C4-2B (cell line): ENCODE measurements around the gene SND1.

Experiments used
- ZFX ChIP-seq: fragments of 450-650 bp; IDR thresholded peaks from 2 replicates; pipeline ENCODE4 v1.6.1; 2017
- TF ChIP-seq, protein P1 (sequence below): fragments of 450-650 bp; conservative IDR thresholded peaks from 2 replicates; pipeline ENCODE4 v1.5.1; 2017; ENCODE audit warnings: mild to moderate bottlenecking

DNA sequence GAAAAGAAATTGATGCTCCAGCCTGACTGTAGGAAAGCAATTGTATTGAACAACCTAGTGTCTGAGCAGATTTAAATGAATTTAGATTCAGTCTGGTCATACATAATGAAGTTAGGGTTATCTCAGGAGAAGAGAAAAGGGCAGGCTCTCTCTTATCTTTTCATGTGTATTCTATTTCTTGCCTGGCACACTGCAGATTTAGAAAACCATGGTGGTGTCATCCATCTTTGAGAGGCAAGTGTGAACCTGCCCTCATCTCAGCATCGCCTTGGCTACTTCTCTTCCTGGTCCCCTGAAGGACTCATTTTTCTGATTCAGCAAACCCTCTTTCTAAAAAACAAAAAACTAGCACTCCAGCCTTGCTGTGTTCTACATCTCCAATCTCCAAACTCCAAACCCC, 241.6 kb downstream of the SND1 start:
- TF ChIP-seq, protein P1, sequence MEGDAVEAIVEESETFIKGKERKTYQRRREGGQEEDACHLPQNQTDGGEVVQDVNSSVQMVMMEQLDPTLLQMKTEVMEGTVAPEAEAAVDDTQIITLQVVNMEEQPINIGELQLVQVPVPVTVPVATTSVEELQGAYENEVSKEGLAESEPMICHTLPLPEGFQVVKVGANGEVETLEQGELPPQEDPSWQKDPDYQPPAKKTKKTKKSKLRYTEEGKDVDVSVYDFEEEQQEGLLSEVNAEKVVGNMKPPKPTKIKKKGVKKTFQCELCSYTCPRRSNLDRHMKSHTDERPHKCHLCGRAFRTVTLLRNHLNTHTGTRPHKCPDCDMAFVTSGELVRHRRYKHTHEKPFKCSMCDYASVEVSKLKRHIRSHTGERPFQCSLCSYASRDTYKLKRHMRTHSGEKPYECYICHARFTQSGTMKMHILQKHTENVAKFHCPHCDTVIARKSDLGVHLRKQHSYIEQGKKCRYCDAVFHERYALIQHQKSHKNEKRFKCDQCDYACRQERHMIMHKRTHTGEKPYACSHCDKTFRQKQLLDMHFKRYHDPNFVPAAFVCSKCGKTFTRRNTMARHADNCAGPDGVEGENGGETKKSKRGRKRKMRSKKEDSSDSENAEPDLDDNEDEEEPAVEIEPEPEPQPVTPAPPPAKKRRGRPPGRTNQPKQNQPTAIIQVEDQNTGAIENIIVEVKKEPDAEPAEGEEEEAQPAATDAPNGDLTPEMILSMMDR = no peak
- TF ChIP-seq ZFX = no peak
